ENCODE measurements around the gene PKIB.

- TF ChIP-seq POLR2A (IDR thresholded peaks at IDR 0.05) (no peak), CTCF (IDR thresholded peaks at IDR 0.05) (no peak)
Observed at GRCh38 chr6:122692175-122692598, 82.0 kb downstream of the PKIB start.
